Liver (tissue), 2 donors: ENCODE measurements around the gene VASH2.

Experiments used
- TF ChIP-seq, protein P1 (sequence below): IDR thresholded peaks from 2 replicates; pipeline ENCODE4 v1.6.1; 2016; ENCODE audit warnings: antibody characterized with exemption
- TF ChIP-seq, protein P2 (sequence below): fragments of 150-350 bp; IDR thresholded peaks from 2 replicates; pipeline ENCODE4 v1.5.1; 2017; ENCODE audit warnings: improper control_type of control experiment, low read depth, low read length; ENCODE audit not compliant: missing input control
- donor health status: healthy.

DNA sequence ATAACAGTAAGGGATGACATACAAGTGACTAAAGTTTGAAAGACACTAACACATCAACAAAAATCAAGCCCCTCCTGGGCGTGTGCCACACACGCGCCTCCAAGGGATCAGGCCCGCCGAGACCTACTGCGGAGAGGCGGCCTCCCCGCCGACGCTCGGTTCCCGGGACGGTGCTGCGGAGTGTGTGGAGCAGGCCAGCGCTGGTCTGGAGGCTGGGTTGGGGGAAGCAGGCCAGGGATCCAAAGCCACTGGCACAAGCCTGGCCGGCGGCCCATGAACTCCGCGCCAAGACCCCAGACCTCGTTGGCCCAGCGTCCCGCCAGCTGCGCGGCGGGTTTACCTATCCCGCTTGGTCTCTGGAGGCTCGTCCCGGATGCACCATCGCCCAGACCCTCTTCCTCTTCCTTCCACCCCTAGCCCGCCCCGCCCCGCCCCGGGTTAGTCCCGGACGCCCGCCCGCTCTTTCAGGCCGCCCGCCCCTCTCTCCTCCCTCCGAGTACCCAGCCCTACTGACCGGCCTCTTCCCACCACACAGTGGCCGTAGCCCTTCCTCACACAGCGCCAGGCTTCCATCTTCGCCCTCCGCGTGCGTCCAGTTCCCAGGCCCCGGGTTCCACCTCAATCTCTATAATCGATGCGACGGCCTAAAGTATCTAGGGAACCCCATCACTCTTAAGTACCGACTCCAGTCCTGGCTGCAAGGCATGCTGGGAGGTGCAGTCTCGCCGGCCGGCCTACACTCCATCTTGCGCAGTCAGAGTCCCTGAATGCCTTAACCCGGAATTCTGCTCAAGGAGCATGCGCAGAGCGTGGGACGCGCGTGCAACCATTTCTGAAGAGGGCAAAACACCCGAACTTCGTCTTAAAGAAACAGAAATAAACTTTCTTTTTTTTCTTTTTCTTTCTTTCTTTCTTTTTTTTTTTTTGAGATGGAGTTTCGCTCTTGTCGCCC, 65.0 kb downstream of the VASH2 start, which contains the start of gene ANGEL2:
- TF ChIP-seq, protein P1, sequence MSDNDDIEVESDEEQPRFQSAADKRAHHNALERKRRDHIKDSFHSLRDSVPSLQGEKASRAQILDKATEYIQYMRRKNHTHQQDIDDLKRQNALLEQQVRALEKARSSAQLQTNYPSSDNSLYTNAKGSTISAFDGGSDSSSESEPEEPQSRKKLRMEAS: peak; percentile 74
- TF ChIP-seq, protein P2, sequence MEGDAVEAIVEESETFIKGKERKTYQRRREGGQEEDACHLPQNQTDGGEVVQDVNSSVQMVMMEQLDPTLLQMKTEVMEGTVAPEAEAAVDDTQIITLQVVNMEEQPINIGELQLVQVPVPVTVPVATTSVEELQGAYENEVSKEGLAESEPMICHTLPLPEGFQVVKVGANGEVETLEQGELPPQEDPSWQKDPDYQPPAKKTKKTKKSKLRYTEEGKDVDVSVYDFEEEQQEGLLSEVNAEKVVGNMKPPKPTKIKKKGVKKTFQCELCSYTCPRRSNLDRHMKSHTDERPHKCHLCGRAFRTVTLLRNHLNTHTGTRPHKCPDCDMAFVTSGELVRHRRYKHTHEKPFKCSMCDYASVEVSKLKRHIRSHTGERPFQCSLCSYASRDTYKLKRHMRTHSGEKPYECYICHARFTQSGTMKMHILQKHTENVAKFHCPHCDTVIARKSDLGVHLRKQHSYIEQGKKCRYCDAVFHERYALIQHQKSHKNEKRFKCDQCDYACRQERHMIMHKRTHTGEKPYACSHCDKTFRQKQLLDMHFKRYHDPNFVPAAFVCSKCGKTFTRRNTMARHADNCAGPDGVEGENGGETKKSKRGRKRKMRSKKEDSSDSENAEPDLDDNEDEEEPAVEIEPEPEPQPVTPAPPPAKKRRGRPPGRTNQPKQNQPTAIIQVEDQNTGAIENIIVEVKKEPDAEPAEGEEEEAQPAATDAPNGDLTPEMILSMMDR: no peak
